RPMI8226 (cell line): ENCODE results near the gene CYB561D1.

Source experiments
- DNase-seq: peaks from one replicate; pipeline ENCODE4 v3.0.0-alpha.2; 2015

Gene CYB561D1

GRCh38 chr1:109531380-109531779 is 37.5 kb downstream of the CYB561D1 start:
- DNase-seq = no peak

- no peak for DNase-seq
These were observed 38.0 kb downstream of the CYB561D1 start for GRCh38 chr1:109531826-109532364.

DNA sequence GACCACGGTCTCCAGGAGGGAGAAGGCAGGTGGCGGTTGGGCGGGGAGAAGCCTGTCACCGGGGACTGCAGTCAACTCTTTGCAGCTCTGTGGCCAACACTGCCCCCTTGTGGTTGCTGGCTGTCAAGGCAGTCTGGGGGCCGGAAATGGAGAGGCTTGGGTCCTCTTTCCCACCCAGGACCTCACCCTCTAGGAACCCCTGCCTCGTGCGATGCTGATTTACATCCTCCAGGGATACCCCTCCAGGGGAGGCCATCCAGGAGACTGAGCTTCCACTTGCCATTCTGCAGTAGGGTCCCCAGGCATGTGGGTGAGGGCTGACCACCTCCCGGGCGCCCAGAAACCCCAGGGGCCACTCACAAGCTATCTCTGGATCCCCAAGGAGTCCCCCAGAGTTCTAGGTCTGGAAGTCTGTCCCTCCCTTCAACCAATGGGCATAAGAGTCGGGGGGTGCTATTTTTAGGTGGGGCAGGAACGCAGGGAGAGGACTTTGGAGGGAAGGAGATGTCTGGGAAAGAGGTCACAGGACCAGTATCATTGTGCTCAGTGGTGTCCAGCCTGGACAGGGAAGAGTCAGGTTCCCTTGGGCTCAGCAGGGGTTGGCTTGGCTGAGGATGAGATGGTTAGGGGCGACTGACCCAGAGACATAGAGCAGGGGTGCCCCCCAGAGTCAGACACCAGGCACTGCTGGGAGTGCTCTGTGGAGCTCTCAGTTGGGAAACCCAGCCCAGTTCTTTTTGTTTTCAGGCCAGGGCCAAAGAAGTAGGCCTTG is 38.7 kb downstream of the CYB561D1 start:
- peak; percentile 69 for DNase-seq

- DNase-seq = no peak
These were observed 40.5 kb downstream of the CYB561D1 start for GRCh38 chr1:109534307-109534858.

DNA sequence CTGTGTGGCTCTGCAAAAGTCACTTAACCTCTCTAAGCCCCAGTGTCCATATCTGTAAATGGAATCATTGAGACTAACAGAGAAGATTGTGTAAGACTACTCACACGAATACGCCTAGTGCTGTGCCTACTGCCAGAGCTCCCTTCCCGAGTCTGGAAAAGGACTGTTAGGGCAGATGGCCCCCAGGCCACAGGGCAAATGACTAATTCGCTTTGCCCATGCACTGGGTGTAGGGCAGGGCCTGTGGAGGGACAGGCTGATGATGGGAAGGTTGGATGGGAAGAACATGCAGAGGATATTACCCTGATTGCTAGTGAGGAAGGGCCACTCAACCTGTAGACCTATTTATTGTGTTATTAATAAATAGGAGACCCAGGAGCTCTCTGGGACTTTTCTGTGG is 41.6 kb downstream of the CYB561D1 start:
- DNase-seq = no peak

DNA sequence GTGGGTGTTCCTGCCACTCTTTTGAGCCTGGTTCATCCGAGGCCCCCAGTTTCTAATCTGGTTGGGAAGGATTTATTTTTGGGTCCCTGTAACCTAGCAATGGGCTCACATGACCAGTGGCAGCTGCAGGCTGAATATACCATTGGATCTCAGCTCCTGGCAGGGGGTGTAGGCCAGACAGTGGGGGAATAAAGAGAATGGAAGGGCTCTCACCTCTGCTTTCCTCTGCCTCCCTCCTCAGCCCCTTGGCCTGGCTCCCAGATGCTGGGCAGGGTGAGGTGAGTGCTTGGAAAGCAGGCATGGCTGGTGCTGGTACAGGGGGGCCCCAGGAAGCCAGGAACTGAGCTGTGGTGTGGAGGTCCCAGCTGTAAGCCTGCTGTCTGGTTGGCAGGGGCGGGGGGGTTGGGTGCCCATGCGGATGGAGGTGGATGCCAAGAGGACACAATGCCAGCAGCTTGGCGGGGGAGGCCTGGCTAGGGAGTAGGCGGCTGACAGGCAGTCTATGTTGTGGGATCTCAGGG is 42.1 kb downstream of the CYB561D1 start:
- DNase-seq = no peak

DNA sequence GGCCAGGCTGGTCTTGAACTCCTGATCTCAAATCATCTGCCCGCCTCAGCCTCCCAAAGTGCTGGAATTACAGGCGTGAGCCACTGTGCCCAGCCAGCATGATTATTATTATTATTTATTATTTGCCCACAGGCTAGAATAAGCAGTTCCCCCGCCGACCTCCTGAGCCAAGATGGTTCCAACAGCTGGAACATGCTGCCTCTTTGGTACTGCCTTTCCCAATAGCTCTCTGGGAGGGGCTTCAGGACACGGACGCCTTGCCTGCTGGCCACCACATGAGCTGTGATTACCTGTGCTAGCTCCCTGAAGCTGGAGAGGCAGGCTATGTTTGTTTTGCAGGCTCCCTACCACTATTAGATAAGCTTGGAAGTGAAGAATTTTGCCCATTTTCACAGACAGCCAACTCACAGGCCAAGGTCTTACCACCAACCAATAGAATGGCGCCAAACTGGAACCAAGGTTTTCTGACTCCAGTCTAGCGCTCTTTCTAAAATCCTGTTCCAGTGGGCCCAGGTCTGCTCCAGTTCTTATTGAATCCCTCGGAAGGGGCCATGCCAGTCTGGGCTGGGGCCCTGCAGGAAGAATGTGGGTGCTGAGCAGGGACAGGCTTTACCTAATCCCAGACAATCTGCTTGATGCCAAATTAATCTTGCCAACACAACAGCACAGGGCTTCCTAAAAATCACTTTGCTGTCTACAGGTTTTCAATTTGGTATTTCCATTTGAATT is 43.7 kb downstream of the CYB561D1 start:
- no peak for DNase-seq

DNA sequence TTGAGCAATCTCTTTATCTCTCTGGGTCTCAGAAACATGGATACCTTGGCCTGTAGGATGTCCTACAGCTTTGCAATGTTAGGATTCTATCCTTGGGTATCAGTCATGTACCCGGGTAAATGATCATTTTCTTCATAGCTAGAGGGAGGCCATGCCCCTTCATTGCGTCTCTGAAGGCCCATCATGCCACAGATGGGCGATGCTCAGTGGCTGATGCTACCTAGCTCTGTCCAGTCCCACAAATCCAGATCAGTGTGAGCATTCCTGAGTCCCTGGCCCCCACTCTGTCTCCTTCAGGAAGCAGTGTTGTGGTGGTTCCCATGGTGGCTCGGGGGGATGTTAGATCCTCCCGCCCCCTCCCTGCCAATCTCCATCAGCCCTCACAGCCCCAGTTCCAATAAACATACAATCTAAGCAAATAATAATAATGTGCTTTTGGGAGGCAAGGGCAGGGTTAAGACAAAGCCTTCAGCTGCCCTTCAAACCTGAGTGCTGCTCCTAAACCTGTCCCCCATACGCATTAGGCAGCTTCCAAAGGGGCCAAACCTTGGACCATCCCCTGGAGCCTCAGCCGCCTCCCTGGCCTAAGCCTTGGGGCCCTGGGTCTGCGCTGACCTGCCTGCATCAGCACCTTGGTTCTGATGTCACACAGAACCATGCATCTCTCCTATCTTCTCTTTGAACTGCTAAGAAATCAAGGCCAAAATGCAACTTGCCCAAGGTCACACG is 45.1 kb downstream of the CYB561D1 start:
- DNase-seq = no peak

- no peak for DNase-seq
These were observed 45.8 kb downstream of the CYB561D1 start, which contains the start of gene GPR61 for GRCh38 chr1:109539676-109540075. Gene GPR61 (plus strand): TSS chr1:109539872. CDS start chr1:109543023, 3,151 bp downstream.

GRCh38 chr1:109541102-109541501 is 47.2 kb downstream of the CYB561D1 start:
- no peak for DNase-seq

GRCh38 chr1:109542657-109543056 is 48.8 kb downstream of the CYB561D1 start:
- no peak for DNase-seq

DNA sequence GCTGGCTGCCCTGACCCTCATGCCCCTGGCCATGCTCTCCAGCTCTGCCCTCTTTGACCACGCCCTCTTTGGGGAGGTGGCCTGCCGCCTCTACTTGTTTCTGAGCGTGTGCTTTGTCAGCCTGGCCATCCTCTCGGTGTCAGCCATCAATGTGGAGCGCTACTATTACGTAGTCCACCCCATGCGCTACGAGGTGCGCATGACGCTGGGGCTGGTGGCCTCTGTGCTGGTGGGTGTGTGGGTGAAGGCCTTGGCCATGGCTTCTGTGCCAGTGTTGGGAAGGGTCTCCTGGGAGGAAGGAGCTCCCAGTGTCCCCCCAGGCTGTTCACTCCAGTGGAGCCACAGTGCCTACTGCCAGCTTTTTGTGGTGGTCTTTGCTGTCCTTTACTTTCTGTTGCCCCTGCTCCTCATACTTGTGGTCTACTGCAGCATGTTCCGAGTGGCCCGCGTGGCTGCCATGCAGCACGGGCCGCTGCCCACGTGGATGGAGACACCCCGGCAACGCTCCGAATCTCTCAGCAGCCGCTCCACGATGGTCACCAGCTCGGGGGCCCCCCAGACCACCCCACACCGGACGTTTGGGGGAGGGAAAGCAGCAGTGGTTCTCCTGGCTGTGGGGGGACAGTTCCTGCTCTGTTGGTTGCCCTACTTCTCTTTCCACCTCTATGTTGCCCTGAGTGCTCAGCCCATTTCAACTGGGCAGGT is 49.5 kb downstream of the CYB561D1 start:
- DNase-seq = no peak

DNA sequence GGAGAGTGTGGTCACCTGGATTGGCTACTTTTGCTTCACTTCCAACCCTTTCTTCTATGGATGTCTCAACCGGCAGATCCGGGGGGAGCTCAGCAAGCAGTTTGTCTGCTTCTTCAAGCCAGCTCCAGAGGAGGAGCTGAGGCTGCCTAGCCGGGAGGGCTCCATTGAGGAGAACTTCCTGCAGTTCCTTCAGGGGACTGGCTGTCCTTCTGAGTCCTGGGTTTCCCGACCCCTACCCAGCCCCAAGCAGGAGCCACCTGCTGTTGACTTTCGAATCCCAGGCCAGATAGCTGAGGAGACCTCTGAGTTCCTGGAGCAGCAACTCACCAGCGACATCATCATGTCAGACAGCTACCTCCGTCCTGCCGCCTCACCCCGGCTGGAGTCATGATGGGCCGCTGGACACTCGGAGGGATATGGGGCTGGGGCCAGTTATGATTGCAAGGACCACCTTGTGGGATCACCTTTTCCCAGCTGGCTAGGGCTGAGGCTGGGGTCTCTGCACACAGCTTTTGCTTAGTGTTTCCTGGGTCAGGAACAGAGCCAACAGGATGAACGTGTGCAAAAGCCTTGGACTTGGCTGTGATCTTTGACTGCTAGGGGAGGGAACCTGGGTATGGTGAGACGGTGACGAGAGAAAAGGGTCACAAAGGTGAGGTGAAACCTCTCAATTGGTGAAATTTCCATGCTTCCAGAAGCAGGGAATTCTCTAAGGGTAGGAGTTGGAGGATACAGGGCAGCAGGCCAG is 50.3 kb downstream of the CYB561D1 start:
- no peak for DNase-seq

- peak; percentile 88 for DNase-seq
These were observed 52.6 kb downstream of the CYB561D1 start for GRCh38 chr1:109546311-109547109.

- DNase-seq = no peak
These were observed 53.8 kb downstream of the CYB561D1 start for GRCh38 chr1:109547463-109548320.

DNA sequence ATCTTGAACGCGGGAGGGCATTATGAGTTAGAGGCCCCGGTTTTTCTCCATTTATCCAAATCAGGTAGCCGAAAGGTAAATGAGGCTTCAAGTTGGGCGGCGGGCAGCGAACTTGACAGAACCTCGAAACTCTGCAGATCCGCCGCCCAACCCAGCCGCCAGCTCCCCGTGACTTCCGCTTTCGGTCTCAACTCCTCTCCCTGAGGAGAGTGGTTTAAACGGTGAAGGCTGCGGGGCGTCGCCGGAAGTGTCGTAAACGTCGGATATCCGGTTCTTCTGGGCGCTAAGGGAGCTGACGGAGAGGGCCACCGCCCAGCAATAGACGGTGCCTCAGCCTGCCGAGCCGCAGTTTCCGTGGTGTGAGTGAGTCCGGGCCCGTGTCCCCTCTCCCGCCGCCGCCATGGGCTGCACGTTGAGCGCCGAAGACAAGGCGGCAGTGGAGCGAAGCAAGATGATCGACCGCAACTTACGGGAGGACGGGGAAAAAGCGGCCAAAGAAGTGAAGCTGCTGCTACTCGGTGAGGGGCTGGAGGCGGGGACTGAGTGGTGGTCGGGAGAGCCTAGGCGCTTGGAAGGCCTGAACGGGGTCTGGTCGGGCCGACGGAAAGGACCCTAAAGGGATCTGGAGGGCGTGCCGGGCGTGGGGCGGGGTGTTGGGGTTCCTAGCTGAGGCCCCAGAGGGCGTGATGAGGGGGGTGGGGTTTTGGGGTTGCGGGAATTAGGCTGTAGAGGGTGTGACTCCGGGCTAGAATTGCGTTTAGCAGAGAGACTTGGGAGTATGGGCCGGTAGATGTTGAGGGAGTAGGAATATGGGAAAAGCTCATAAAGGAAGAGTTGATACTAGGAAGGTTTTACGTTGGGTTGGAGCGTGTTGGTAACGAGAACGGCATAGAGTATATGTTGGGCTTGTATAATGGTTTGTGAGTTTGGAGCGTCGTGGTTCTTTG is 54.7 kb downstream of the CYB561D1 start, which contains the start of gene GNAI3:
Gene GNAI3 (plus strand): TSS at position 295 of the 947 bp plus-strand sequence. CDS start 106 bp downstream, at position 401.
- DNase-seq = peak; percentile 93
